Adrenal gland (tissue), 5 donors: ENCODE data around the gene FANCI.

Experiments
- CTCF ChIP-seq, 6 experiments: fragments of 450-650 bp in 4 of 6; fragments of 200-600 bp in 2 of 6; sonication (generic) in 1 of 6; IDR thresholded peaks; 1 replicate in 5 of 6; 2 replicates in 1 of 6; pipeline versions ENCODE4 v1.5.1 to v1.8.0; 2016 to 2021; ENCODE audit warnings: antibody characterized with exemption in 6 of 6, mild to moderate bottlenecking in 2 of 6, moderate library complexity in 1 of 6
- POLR2A ChIP-seq, 2 donors: fragments of 450-650 bp; IDR thresholded peaks; one replicate each; pipeline ENCODE4 v1.6.1; 2017; ENCODE audit warnings: antibody characterized with exemption in 2 of 2, mild to moderate bottlenecking in 2 of 2, moderate library complexity in 1 of 2
- donor health status: DM: no; HTN: no; CAD: no.

- TF ChIP-seq CTCF (IDR thresholded peaks at IDR 0.05) (no peak), POLR2A (IDR thresholded peaks at IDR 0.05) (no peak)
Observed at GRCh38 chr15:89200182-89200581, 43.6 kb upstream of the FANCI start.
